SK-N-SH treated with all-trans-retinoic acid at 6 μM for 48 hours (cell line): ENCODE data around the gene SIX3.

Experiments used
- ATAC-seq: fragments of 200-7000 bp; cut with Tn5 transposase; 3 replicates; pipeline ENCODE4 v1.9.1; 2020; ENCODE audit warnings: mild to moderate bottlenecking, moderate library complexity
- ARNTL ChIP-seq: fragments of 450-650 bp; formaldehyde crosslinking; IDR thresholded peaks from 2 replicates; pipeline ENCODE4 v1.5.0; 2020; ENCODE audit warnings: low read depth, mild to moderate bottlenecking, moderate library complexity, borderline replicate concordance
- BACH2 ChIP-seq: fragments of 250-450 bp; sonication (Bioruptor Pico); IDR thresholded peaks from 2 replicates; pipeline ENCODE4 v1.9.0; 2021; ENCODE audit warnings: mild to moderate bottlenecking, borderline replicate concordance
- CSDC2 ChIP-seq: fragments of 250-450 bp; sonication (Bioruptor Pico); IDR thresholded peaks from 2 replicates; pipeline ENCODE4 v1.5.0; 2020; ENCODE audit warnings: mild to moderate bottlenecking, moderate library complexity
- CSRNP3 ChIP-seq: fragments of 250-450 bp; sonication (Bioruptor Pico); IDR thresholded peaks from 2 replicates; pipeline ENCODE4 v1.5.1; 2021; ENCODE audit warnings: mild to moderate bottlenecking, moderate library complexity
- ESRRG ChIP-seq: fragments of 250-450 bp; sonication (Bioruptor Pico); IDR thresholded peaks from 2 replicates; pipeline ENCODE4 v1.6.1; 2021; ENCODE audit warnings: mild to moderate bottlenecking
- ISL1 ChIP-seq: fragments of 250-450 bp; sonication (Bioruptor Pico); IDR thresholded peaks from 2 replicates; pipeline ENCODE4 v2.1.2; 2022; ENCODE audit warnings: mild to moderate bottlenecking, moderate library complexity
- OSR1 ChIP-seq: fragments of 250-450 bp; sonication (Bioruptor Pico); IDR thresholded peaks from 2 replicates; pipeline ENCODE4 v1.8.0; 2022; ENCODE audit warnings: moderate library complexity, mild to moderate bottlenecking, inconsistent platforms
- POU6F1 ChIP-seq: fragments of 250-450 bp; sonication (Bioruptor Pico); IDR thresholded peaks from 2 replicates; pipeline ENCODE4 v1.8.0; 2021; ENCODE audit warnings: low read depth, mild to moderate bottlenecking, moderate library complexity, borderline replicate concordance
- PPARA ChIP-seq: fragments of 250-450 bp; sonication (Bioruptor Pico); IDR thresholded peaks from 2 replicates; pipeline ENCODE4 v1.5.0; 2020; ENCODE audit warnings: mild to moderate bottlenecking, borderline replicate concordance
- RARB ChIP-seq: fragments of 250-450 bp; sonication (Bioruptor Pico); IDR thresholded peaks from 2 replicates; pipeline ENCODE4 v1.8.0; 2021; ENCODE audit warnings: mild to moderate bottlenecking, moderate library complexity
- SNAI2 ChIP-seq: fragments of 250-450 bp; sonication (Bioruptor Pico); IDR thresholded peaks from 2 replicates; pipeline ENCODE4 v1.5.0; 2020; ENCODE audit warnings: mild to moderate bottlenecking, moderate library complexity
- TCF4 ChIP-seq: fragments of 250-450 bp; sonication (Bioruptor Pico); IDR thresholded peaks from 2 replicates; pipeline ENCODE4 v1.8.0; 2021; ENCODE audit warnings: mild to moderate bottlenecking, moderate library complexity, borderline replicate concordance
- TOX ChIP-seq: fragments of 250-450 bp; sonication (Bioruptor Pico); IDR thresholded peaks from 2 replicates; pipeline ENCODE4 v1.8.0; 2021; ENCODE audit warnings: mild to moderate bottlenecking, moderate library complexity, borderline replicate concordance
- ZC3H10 ChIP-seq: fragments of 250-450 bp; sonication (Bioruptor Pico); IDR thresholded peaks from 2 replicates; pipeline ENCODE4 v1.5.1; 2021; ENCODE audit warnings: mild to moderate bottlenecking, moderate library complexity
- ZFP3 ChIP-seq: fragments of 250-450 bp; sonication (Bioruptor Pico); IDR thresholded peaks from 2 replicates; pipeline ENCODE4 v1.5.0; 2020; ENCODE audit warnings: mild to moderate bottlenecking, moderate library complexity
- ZFP30 ChIP-seq: fragments of 450-650 bp; formaldehyde crosslinking; IDR thresholded peaks from 2 replicates; pipeline ENCODE4 v1.5.0; 2022; ENCODE audit warnings: mild to moderate bottlenecking, moderate library complexity
- ZNF565 ChIP-seq: fragments of 450-650 bp; formaldehyde crosslinking; conservative IDR thresholded peaks from 2 replicates; pipeline ENCODE4 v1.5.0; 2020; ENCODE audit warnings: low read depth, mild to moderate bottlenecking, moderate library complexity
- ZNF70 ChIP-seq: fragments of 450-650 bp; formaldehyde crosslinking; IDR thresholded peaks from 2 replicates; pipeline ENCODE4 v1.5.0; 2020; ENCODE audit warnings: mild to moderate bottlenecking, moderate library complexity
- ZNF8 ChIP-seq: fragments of 450-650 bp; formaldehyde crosslinking; IDR thresholded peaks from 2 replicates; pipeline ENCODE4 v1.5.0; 2020; ENCODE audit warnings: mild to moderate bottlenecking, moderate library complexity
- TF ChIP-seq, protein P1 (sequence below): fragments of 250-450 bp; sonication (Bioruptor Pico); IDR thresholded peaks from 2 replicates; pipeline ENCODE4 v1.8.0; 2020; ENCODE audit warnings: mild to moderate bottlenecking, moderate library complexity, borderline replicate concordance
- TF ChIP-seq, protein P2 (sequence below): fragments of 250-450 bp; sonication (Bioruptor Pico); IDR thresholded peaks from 2 replicates; pipeline ENCODE4 v1.5.1; 2020; ENCODE audit warnings: low read depth, mild to moderate bottlenecking, moderate library complexity
- TF ChIP-seq, protein P3 (sequence below): fragments of 250-450 bp; sonication (Bioruptor Pico); IDR thresholded peaks from 2 replicates; pipeline ENCODE4 v1.5.0; 2020; ENCODE audit warnings: mild to moderate bottlenecking, moderate library complexity

Gene SIX3

GRCh38 chr2:44920751-44921150 lies 20.8 kb upstream of the SIX3 start:
- ATAC-seq = no peak

GRCh38 chr2:44922776-44923175 lies 18.7 kb upstream of the SIX3 start:
- ATAC-seq = no peak
- TF ChIP-seq ZFP3 (CRISPR knock-in tag) = no peak

More at GRCh38 chr2:44920751-44921150, 20.8 kb upstream of the SIX3 start:
- TF ChIP-seq RARB (no peak), OSR1 (CRISPR knock-in tag) (no peak)

DNA sequence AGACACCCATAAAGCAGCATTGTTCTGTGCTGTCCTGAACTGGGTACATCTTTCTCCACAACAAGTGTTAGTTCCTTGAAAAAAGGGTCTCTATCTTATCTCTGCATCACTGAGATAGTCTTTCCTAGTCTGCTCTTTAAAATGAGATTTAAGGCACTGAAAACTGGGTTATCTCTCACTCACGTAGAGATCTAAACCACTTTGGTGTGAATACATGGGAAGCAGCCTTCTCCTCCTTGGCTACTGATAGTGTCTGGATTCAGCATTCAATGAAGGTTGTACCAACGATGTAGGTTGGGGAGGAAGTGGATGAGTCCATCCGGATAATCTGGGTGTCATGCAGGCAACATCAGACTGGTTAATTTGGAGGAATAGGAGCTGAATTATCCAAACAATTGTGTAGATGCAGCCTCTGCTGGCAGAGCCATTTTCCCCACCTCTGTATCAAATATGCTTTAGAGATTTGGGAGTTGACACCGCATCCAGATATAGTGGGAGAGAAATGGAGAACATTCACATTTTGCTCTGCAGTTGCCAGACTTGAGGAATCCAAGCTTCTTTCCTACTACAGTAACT lies 15.9 kb upstream of the SIX3 start:
- ATAC-seq = no peak
- TF ChIP-seq RARB (no peak), ISL1 (no peak), ARNTL (no peak), ZC3H10 (no peak), BACH2 (CRISPR knock-in tag) (no peak), ZFP30 (no peak), TOX (no peak), ESRRG (CRISPR knock-in tag) (no peak), ZNF70 (no peak), TCF4 (CRISPR knock-in tag) (no peak), SNAI2 (CRISPR knock-in tag) (no peak), ZFP3 (CRISPR knock-in tag) (no peak), ZNF8 (CRISPR knock-in tag) (no peak), CSRNP3 (CRISPR knock-in tag) (no peak), ZNF565 (CRISPR knock-in tag) (no peak)
- TF ChIP-seq, protein P1, sequence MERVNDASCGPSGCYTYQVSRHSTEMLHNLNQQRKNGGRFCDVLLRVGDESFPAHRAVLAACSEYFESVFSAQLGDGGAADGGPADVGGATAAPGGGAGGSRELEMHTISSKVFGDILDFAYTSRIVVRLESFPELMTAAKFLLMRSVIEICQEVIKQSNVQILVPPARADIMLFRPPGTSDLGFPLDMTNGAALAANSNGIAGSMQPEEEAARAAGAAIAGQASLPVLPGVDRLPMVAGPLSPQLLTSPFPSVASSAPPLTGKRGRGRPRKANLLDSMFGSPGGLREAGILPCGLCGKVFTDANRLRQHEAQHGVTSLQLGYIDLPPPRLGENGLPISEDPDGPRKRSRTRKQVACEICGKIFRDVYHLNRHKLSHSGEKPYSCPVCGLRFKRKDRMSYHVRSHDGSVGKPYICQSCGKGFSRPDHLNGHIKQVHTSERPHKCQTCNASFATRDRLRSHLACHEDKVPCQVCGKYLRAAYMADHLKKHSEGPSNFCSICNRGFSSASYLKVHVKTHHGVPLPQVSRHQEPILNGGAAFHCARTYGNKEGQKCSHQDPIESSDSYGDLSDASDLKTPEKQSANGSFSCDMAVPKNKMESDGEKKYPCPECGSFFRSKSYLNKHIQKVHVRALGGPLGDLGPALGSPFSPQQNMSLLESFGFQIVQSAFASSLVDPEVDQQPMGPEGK (CRISPR knock-in tag) = no peak
- TF ChIP-seq, protein P2, sequence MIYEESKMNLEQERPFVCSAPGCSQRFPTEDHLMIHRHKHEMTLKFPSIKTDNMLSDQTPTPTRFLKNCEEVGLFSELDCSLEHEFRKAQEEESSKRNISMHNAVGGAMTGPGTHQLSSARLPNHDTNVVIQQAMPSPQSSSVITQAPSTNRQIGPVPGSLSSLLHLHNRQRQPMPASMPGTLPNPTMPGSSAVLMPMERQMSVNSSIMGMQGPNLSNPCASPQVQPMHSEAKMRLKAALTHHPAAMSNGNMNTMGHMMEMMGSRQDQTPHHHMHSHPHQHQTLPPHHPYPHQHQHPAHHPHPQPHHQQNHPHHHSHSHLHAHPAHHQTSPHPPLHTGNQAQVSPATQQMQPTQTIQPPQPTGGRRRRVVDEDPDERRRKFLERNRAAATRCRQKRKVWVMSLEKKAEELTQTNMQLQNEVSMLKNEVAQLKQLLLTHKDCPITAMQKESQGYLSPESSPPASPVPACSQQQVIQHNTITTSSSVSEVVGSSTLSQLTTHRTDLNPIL = no peak
- TF ChIP-seq, protein P3, sequence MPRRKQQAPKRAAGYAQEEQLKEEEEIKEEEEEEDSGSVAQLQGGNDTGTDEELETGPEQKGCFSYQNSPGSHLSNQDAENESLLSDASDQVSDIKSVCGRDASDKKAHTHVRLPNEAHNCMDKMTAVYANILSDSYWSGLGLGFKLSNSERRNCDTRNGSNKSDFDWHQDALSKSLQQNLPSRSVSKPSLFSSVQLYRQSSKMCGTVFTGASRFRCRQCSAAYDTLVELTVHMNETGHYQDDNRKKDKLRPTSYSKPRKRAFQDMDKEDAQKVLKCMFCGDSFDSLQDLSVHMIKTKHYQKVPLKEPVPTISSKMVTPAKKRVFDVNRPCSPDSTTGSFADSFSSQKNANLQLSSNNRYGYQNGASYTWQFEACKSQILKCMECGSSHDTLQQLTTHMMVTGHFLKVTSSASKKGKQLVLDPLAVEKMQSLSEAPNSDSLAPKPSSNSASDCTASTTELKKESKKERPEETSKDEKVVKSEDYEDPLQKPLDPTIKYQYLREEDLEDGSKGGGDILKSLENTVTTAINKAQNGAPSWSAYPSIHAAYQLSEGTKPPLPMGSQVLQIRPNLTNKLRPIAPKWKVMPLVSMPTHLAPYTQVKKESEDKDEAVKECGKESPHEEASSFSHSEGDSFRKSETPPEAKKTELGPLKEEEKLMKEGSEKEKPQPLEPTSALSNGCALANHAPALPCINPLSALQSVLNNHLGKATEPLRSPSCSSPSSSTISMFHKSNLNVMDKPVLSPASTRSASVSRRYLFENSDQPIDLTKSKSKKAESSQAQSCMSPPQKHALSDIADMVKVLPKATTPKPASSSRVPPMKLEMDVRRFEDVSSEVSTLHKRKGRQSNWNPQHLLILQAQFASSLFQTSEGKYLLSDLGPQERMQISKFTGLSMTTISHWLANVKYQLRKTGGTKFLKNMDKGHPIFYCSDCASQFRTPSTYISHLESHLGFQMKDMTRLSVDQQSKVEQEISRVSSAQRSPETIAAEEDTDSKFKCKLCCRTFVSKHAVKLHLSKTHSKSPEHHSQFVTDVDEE (CRISPR knock-in tag) = no peak

DNA sequence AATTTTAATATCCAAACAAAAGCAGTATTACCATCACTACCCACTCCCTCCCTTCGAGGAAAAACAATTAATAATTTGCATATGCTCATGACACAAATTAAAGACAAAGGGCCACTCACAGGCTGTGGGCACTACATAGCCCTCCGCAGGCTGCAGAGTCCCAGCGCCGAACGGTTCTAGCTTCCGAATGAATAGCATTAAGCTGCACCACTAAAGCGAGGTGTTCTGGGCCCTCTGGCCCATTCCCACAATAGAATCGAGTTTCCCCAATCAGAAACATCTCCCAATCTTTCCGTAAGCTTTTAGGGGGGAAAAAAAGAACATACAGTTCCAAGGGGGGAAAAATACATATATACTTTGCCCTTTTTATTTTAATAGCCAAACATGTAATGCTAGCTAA lies 14.5 kb upstream of the SIX3 start:
- TF ChIP-seq ZNF70 = no peak
- no peak for TF ChIP-seq CSDC2 (CRISPR knock-in tag)
- ATAC-seq = no peak

DNA sequence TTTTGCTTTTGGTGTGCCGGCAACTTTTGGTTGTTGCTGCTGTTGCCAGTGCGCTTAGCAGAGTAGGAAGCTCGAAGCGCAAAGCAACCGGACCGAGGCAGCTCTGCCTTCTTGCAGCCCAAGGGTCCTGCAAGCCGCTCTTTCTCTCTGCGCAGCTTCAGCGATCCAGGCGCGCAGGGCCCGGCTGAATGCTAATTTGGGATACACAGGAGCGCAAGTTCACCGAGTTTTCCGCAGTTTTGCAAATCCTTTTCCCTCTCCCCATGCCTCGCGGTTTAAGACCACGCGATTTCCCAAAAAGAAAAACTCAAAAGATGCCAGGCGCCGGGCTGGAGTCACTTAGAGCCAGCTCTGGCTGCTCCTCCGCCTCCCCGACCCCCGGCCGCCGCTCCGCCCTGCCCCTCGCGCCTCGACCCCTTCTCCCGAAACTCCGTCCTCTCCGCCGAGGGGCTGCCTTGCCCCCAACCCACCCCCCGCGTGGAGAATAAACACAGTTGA lies 13.5 kb upstream of the SIX3 start:
- no peak for ATAC-seq
- TF ChIP-seq CSRNP3 (CRISPR knock-in tag) = no peak
- no peak for TF ChIP-seq BACH2 (CRISPR knock-in tag)
- TF ChIP-seq ZFP30 = no peak
- TF ChIP-seq, protein P1 (CRISPR knock-in tag) = no peak
- TF ChIP-seq ARNTL = no peak
- no peak for TF ChIP-seq PPARA (CRISPR knock-in tag)
- TF ChIP-seq ESRRG (CRISPR knock-in tag) = no peak
- TF ChIP-seq ZC3H10 = no peak
- TF ChIP-seq POU6F1 = no peak
- no peak for TF ChIP-seq ZFP3 (CRISPR knock-in tag)
